ENCODE results near the gene TEF.

GRCh38 chr22:41334951-41335635 lies 46.6 kb upstream of the TEF start:
- TF ChIP-seq, protein P1, sequence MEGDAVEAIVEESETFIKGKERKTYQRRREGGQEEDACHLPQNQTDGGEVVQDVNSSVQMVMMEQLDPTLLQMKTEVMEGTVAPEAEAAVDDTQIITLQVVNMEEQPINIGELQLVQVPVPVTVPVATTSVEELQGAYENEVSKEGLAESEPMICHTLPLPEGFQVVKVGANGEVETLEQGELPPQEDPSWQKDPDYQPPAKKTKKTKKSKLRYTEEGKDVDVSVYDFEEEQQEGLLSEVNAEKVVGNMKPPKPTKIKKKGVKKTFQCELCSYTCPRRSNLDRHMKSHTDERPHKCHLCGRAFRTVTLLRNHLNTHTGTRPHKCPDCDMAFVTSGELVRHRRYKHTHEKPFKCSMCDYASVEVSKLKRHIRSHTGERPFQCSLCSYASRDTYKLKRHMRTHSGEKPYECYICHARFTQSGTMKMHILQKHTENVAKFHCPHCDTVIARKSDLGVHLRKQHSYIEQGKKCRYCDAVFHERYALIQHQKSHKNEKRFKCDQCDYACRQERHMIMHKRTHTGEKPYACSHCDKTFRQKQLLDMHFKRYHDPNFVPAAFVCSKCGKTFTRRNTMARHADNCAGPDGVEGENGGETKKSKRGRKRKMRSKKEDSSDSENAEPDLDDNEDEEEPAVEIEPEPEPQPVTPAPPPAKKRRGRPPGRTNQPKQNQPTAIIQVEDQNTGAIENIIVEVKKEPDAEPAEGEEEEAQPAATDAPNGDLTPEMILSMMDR (IDR thresholded peaks at IDR 0.05): no peak
- no peak for TF ChIP-seq POLR2A (IDR thresholded peaks at IDR 0.05)
- no peak for TF ChIP-seq POLR2AphosphoS5 (IDR thresholded peaks at IDR 0.05)
